Right cardiac atrium (tissue), 5 donors: ENCODE data around the gene TULP4. TPM values are rescaled to one million over a fixed set of nuclear protein-coding genes. Genes with fewer than 3 reads are reported as not detected.
"Not testable (repeated sequence)": the region's sequence is repeated elsewhere in the genome, so short reads cannot be mapped to it uniquely, and the experiment has no call there.

Source experiments
- ATAC-seq, 2 donors: fragments of 200-7000 bp; cut with Tn5 transposase; one replicate each; pipeline versions ENCODE4 v1.8.0 to v1.9.1; 2020; ENCODE audit warnings: moderate library complexity in 2 of 2, mild to moderate bottlenecking in 1 of 2
- DNase-seq, 3 donors: peaks; one replicate each; pipeline ENCODE4 v3.0.0-alpha.2; 2020
- H3K27ac ChIP-seq: one replicate; pipeline ENCODE4 v1.5.1; 2013; ENCODE audit warnings: mild to moderate bottlenecking, low read length, control low read depth, moderate library complexity
- H3K27me3 ChIP-seq: one replicate; pipeline ENCODE4 v1.6.1; 2013; ENCODE audit not compliant: control insufficient read depth, insufficient read depth
- H3K4me1 ChIP-seq: one replicate; pipeline ENCODE4 v1.6.1; 2013; ENCODE audit warnings: low read length; ENCODE audit not compliant: control insufficient read depth, insufficient read depth
- H3K4me3 ChIP-seq: one replicate; pipeline ENCODE4 v1.5.1; 2013; ENCODE audit warnings: low read length, control low read depth
- H3K9me3 ChIP-seq: one replicate; pipeline ENCODE4 v1.6.1; 2013; ENCODE audit warnings: low read length; ENCODE audit not compliant: control insufficient read depth
- WGBS: extraction: QIAGEN DNeasy Blood & Tissue Kit; methylation state at CpG from one replicate; pipeline ENCODE4 v1.1.7; 2013; 5-methylcytosine and 5-hydroxymethylcytosine counted together
- intact Hi-C, 4 donors: fragments of 100-400 bp; cut with DNase I; formaldehyde crosslinking; loops; one replicate each; pipeline versions ENCODE4 v1.11.0 to v1.14.0; 2022 to 2023
- polyA plus RNA-seq: library from polyadenylated mRNA; stranded (reverse); fragments of 200-250 nt; gene quantifications from one replicate; pipeline ENCODE4 v1.2.3, GENCODE V29; 2013
- total RNA-seq, 4 donors: library from RNA; stranded (reverse); fragmentation: NEBNext Ultra II Directional; extraction: Animal tissue kit (Norgen Biotek cat#: 25700); gene quantifications; one replicate each; pipeline ENCODE4 v1.2.1, GENCODE V29; 2021
- donor health status: healthy with polysubstance abuse.
- donor health status: DM: no; HTN: yes; CAD: no.
- donor health status: DM: no; HTN: no; CAD: no.
- donor health status: DM: no; HTN: yes; CAD: no; lungs with severe emphysema.
- donor health status: DM: yes; HTN: yes; CAD: no.

Gene TULP4
- total and polyA plus RNA-seq, 5 donors: 14.7 to 228 (median 171) TPM

DNA sequence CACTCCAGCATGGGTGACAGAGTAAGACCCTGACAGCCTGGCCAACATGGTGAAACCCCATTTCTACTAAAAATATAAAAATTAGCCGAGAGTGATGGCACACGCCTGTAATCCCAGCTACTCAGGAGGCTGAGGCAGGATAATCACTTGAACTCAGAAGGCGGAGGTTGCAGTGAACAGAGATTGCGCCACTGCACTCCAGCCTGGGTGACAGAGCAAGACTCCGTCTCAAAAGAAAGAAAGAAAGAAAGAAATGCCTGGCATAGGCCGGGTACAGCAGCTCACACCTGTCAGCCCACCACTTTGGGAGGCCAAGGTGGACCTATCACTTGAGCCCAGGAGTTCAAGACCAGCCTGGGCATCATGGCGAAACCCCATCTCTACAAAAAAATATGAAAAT lies 208.7 kb downstream of the TULP4 start:
- H3K27me3 ChIP-seq, H3K4me1 ChIP-seq, H3K4me3 ChIP-seq, ATAC-seq, DNase-seq, H3K9me3 ChIP-seq, H3K27ac ChIP-seq: not testable (repeated sequence)
- WGBS: 94% methylated on average over 7 of the region's 7 CpGs
- intact Hi-C loops: loop anchor here in 1 of 4 donors (10.0 kb wide), 1 partner anchor 296 kb away; no protein-coding TSS in a partner anchor

GRCh38 chr6:158521759-158522158 lies 209.5 kb downstream of the TULP4 start:
- Histone ChIP-seq H3K4me3 (no peak overlapping the region), H3K27ac (no peak overlapping the region), H3K4me1 (no peaks in the 10 kb centered on the region), H3K9me3 (no peaks in the 10 kb centered on the region), H3K27me3 (no peaks in the 10 kb centered on the region)
- WGBS: 92% methylated on average over 1 of the region's 1 CpG
- ATAC-seq (no peak), DNase-seq (no peak)
- intact Hi-C loops: loop anchor here in 1 of 4 donors (10.0 kb wide), 1 partner anchor 297 kb away; no protein-coding TSS in a partner anchor

GRCh38 chr6:158522616-158523015 lies 210.4 kb downstream of the TULP4 start:
- Histone ChIP-seq H3K27ac (no peak overlapping the region), H3K27me3 (no peaks in the 10 kb centered on the region), H3K4me3 (no peak overlapping the region), H3K9me3 (no peaks in the 10 kb centered on the region), H3K4me1 (no peaks in the 10 kb centered on the region)
- no peak for DNase-seq
- ATAC-seq: no peak
- 94% methylated on average over 11 of the region's 11 CpGs for WGBS
- intact Hi-C loops: loop anchor here in 1 of 4 donors (10.0 kb wide), 1 partner anchor 298 kb away; no protein-coding TSS in a partner anchor

- intact Hi-C loops: loop anchor here in 1 of 4 donors (10.0 kb wide), 1 partner anchor 300 kb away; no protein-coding TSS in a partner anchor
- ATAC-seq (no peak), DNase-seq (no peak)
- H3K27ac ChIP-seq: no peak overlapping the region
- H3K9me3 ChIP-seq: no peaks in the 10 kb centered on the region
- no peaks in the 10 kb centered on the region for H3K4me1 ChIP-seq
- no peak overlapping the region for H3K4me3 ChIP-seq
- WGBS: 93% methylated on average over 15 of the region's 15 CpGs
- H3K27me3 ChIP-seq: no peaks in the 10 kb centered on the region
These were observed 212.0 kb downstream of the TULP4 start for GRCh38 chr6:158524311-158524710.

DNA sequence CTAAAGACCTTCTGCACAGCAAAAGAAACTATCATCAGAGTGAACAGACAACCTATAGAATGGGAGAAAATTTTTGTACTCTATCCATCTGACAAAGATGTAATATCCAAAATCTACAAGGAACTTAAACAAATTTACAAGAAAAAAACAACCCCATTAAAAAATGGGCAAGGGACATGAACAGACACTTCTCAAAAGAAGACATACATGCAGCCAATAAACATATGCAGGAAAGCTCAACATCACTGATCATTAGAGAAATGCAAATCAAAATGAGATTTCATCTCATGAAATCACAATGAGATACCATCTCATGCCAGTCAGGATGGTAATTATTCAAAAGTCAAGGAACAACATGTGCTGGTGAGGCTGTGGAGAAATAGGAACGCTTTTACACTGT lies 215.6 kb downstream of the TULP4 start:
- not testable (repeated sequence) for H3K4me1 ChIP-seq, DNase-seq, ATAC-seq, H3K4me3 ChIP-seq, H3K9me3 ChIP-seq, H3K27me3 ChIP-seq, H3K27ac ChIP-seq
- intact Hi-C loops: loop anchor here in 1 of 4 donors (10.0 kb wide), 1 partner anchor 303 kb away; no protein-coding TSS in a partner anchor
- WGBS: 89% methylated on average over 1 of the region's 1 CpG

DNA sequence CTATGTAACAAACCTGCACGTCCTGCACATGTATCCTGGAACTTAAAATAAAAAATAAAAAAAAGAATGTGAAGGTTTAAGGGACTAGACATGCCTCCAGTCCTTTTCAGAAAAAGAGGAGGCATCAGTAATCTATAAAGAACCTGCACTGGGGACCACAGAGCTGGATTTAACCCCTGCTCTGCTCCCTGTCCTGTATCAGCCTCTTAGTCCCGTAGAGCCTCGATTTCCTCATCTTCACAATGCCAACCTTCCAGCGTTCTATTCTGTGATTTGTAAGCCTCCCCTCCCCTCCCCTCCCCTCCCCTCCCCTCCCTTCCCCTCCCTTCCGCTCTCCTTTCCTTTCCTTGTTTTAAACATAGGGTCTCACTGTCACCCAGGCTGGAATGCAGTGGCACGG lies 216.6 kb downstream of the TULP4 start:
- ATAC-seq (no peak), DNase-seq (no peak)
- WGBS: 77% methylated on average over 6 of the region's 6 CpGs
- Histone ChIP-seq H3K27me3 (no peaks in the 10 kb centered on the region), H3K4me3 (no peak overlapping the region), H3K4me1 (no peaks in the 10 kb centered on the region), H3K27ac (no peak overlapping the region), H3K9me3 (no peaks in the 10 kb centered on the region)
- intact Hi-C loops: loop anchor here in 1 of 4 donors (10.0 kb wide), 1 partner anchor 304 kb away; no protein-coding TSS in a partner anchor

- H3K4me3 ChIP-seq: no peak overlapping the region
- intact Hi-C loops: loop anchor here in 1 of 4 donors (10.0 kb wide), 1 partner anchor 305 kb away; no protein-coding TSS in a partner anchor
- H3K4me1 ChIP-seq: no peaks in the 10 kb centered on the region
- H3K27ac ChIP-seq: no peak overlapping the region
- ATAC-seq (no peak), DNase-seq (no peak)
- no peaks in the 10 kb centered on the region for H3K9me3 ChIP-seq
- 76% methylated on average over 8 of the region's 8 CpGs for whole genome bisulfite sequencing
- H3K27me3 ChIP-seq: no peaks in the 10 kb centered on the region
These were observed 217.4 kb downstream of the TULP4 start for GRCh38 chr6:158529629-158530028.

DNA sequence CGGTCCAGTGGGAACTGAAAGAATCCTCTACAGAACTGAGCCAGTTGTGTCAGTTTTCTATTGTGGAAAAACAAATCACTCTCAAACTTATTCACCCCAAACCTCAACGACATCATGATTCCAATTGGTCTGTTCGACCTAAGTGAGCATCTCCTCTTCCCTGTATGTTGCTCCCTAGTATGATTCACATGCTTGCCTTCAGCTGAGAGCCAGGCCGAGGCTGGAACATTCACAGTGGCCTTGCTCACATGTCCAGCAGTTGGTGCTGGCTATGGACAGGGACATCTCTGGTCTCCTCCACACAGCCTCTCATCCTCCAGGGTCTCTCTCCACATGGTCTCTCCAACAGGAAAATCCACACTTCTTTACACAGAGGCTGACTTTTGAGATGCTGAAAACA lies 219.3 kb downstream of the TULP4 start:
- Histone ChIP-seq H3K9me3 (no peaks in the 10 kb centered on the region), H3K27me3 (no peaks in the 10 kb centered on the region), H3K27ac (no peak overlapping the region), H3K4me1 (no peaks in the 10 kb centered on the region), H3K4me3 (no peak overlapping the region)
- ATAC-seq: no peak
- WGBS: 82% methylated on average over 4 of the region's 4 CpGs
- intact Hi-C loops: no loop called here
- no peak for DNase-seq

DNA sequence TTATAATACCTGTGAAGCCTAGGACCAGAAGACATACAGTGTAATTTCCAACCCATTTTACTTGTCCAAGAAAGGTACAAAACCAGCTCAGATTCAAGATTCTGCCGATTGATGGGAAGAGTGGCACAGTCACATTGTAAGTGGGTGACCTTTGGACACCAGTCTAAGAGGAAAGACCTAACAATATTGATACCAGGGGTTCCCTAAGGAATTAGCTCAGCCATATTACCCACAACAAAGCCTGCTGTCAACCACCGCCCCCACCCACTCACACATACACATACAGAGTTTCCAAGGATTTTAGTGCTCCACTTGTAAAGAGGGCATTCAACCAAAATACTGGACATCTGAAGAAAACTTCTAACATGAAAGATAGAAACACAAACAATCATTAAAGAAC lies 219.7 kb downstream of the TULP4 start:
- no peaks in the 10 kb centered on the region for H3K9me3 ChIP-seq
- H3K4me1 ChIP-seq: no peaks in the 10 kb centered on the region
- intact Hi-C loops: no loop called here
- DNase-seq: no peak
- over 99% methylated on average over 2 of the region's 2 CpGs for WGBS
- no peak overlapping the region for H3K27ac ChIP-seq
- no peak for ATAC-seq
- H3K4me3 ChIP-seq: no peak overlapping the region
- no peaks in the 10 kb centered on the region for H3K27me3 ChIP-seq

DNA sequence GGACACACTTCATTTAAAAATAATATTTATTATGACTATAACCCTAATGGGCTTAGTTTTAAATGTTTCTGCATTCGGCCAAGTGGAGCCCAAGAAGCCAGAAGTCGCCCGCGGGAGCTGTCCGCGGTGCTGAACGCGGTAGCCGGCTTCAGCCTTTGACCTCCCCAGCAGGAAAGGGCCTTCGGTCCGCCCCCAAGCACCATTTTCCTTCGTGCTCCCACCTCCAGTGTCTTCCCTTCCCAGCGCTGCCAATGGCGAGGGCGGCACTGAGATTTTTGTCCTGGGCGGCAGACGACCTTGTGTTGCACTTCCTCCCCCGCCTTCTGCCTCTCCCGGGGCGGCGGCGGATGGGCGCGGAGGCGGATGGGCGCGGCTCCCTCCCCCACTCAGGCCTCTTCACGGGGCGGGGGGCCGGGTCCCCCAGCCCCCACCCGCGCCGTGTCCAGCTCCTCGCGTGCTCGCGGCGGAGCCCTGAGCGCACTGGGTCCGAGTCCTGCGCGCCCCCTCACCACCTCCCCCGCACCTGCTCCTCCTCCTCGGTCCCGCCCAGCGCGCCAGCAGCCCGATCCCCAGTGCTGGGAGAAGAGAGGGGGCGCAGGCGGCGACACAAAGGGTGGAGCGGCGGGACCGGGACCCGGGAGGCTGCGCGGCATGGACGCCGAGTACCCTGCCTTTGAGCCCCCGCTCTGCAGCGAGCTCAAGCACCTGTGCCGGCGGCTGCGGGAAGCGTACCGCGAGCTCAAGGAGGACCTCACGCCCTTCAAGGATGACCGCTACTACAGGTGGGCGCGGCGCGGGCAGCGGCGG lies 224.0 kb downstream of the TULP4 start:
- WGBS: under 1% methylated on average over 75 of the region's 75 CpGs
- peak; percentile 75 to 86 for ATAC-seq
- H3K4me1 ChIP-seq: no peaks in the 10 kb centered on the region
- peak; percentile 77 to 92 (median 92) for DNase-seq
- H3K27me3 ChIP-seq: no peaks in the 10 kb centered on the region
- intact Hi-C loops: no loop called here
- no peak overlapping the region for H3K27ac ChIP-seq
- H3K9me3 ChIP-seq: no peaks in the 10 kb centered on the region
- peak overlapping the region; percentile 49 for H3K4me3 ChIP-seq
